ENCODE results near the gene FLRT2.

GRCh38 chr14:85533023-85533860, 3.3 kb downstream of the FLRT2 start:
- TF ChIP-seq TAF1 (IDR thresholded peaks at IDR 0.05; ENCODE audit: borderline replicate concordance, low read depth, low read length) (no peak), POLR2A (IDR thresholded peaks at IDR 0.05; ENCODE audit: low read depth, low read length) (no peak)
